ENCODE measurements around the gene CCNDBP1. TPM values are rescaled to one million over a fixed set of nuclear protein-coding genes. Genes with fewer than 3 reads are reported as not detected.

Gene CCNDBP1
- total and polyA plus RNA-seq, 5 donors from 2014 or later: 111 to 352 (median 303) TPM

DNA sequence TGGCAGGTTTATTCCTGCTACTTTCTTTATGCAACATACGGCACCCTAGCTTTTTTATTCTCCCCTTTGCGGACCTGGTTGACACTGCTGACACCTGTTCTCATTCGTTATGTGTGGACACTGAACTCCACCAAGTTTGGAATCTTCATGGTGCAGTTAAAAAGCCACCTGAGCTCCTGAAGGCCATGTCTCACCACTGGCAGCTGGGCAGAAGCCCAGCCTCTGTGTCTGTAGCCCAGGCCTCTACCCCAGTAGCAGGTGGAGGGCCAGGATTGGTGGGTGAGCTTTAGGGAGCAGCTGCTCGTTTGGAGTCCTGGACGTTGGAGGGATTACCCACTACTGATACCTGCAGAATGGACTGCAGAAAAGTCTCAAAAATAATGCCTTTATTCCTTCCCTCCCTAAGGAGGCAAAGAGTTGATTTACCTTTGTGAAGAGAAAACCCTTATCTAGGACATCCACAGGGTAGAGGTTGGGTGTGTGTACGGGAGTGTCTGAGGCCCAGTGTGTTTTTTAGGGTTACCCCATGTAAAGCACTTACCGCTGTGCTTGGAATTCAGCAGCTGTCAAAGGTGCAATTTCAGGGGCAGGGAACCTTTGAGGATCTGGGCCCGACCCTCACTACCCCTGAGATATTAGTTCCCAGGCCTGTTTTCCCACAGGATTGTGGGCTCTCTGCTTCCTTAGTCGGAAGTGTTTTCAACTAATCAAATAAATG, 637 bp upstream of the CCNDBP1 start:
- Histone ChIP-seq H3K36me3 (ENCODE audit: control insufficient read depth, insufficient read depth, low read length) (peaks cover 28% of the 10 kb centered on the region), H3K4me3 (ENCODE audit: low read depth, low read length) (peak overlapping the region; percentile 10)
- peaks cover 0 to 1% (median 0%) of the 10 kb centered on the region in 7 donors for H3K9me3 Mint-ChIP-seq

GRCh38 chr15:43186003-43186353, 775 bp downstream of the CCNDBP1 start:
- Histone ChIP-seq H3K27ac (ENCODE audit: insufficient read depth, low read length, poor library complexity, severe bottlenecking) (peak overlapping the region; percentile 95), H3K36me3 (ENCODE audit: control insufficient read depth, insufficient read depth, low read length) (peaks cover 41% of the 10 kb centered on the region), H3K4me1 (ENCODE audit: control insufficient read depth, insufficient read depth, low read length, poor library complexity, severe bottlenecking) (peaks cover 36% of the 10 kb centered on the region), H3K27me3 (ENCODE audit: control insufficient read depth, insufficient read depth, low read length) (no peaks in the 10 kb centered on the region), H3K4me3 (ENCODE audit: low read depth, low read length) (peak overlapping the region; percentile 86), H3K9me3 (ENCODE audit: control insufficient read depth in 2 of 2, low read length in 2 of 2) (no peaks in the 10 kb centered on the region)
- Mint-ChIP-seq H3K9me3 (peaks cover 0 to 1% (median 0%) of the 10 kb centered on the region in 7 donors), H3K4me3 (peak overlapping the region; percentile 96 to 99 (median 98)), H3K27ac (peak overlapping the region; percentile 97 to 98 (median 98)), H3K36me3 (peaks cover 15% of the 10 kb centered on the region), H3K4me1 (peaks cover 32 to 60% (median 45%) of the 10 kb centered on the region in 4 donors), H3K27me3 (no peaks in the 10 kb centered on the region)
- no peak for DNase-seq
- ATAC-seq (ENCODE audit: low read depth in 2 of 2): no peak

More for the DNA sequence above, 637 bp upstream of the CCNDBP1 start:
- no peak for ATAC-seq (ENCODE audit: low read depth in 2 of 2)
- Histone ChIP-seq H3K9me3 (ENCODE audit: control insufficient read depth in 2 of 2, low read length in 2 of 2) (no peaks in the 10 kb centered on the region), H3K27ac (ENCODE audit: insufficient read depth, low read length, poor library complexity, severe bottlenecking) (peak overlapping the region; percentile 95), H3K4me1 (ENCODE audit: control insufficient read depth, insufficient read depth, low read length, poor library complexity, severe bottlenecking) (peaks cover 36% of the 10 kb centered on the region), H3K27me3 (ENCODE audit: control insufficient read depth, insufficient read depth, low read length) (no peaks in the 10 kb centered on the region)
- DNase-seq: peak in 1 of 3 donors; percentile 19
- H3K27ac Mint-ChIP-seq: peak overlapping the region; percentile 97 to 98 (median 98)
- H3K27me3 Mint-ChIP-seq: no peaks in the 10 kb centered on the region
- peaks cover 10% of the 10 kb centered on the region for H3K36me3 Mint-ChIP-seq
- H3K4me3 Mint-ChIP-seq: peak overlapping the region; percentile 96 to 99 (median 98)
- H3K4me1 Mint-ChIP-seq: peaks cover 26 to 48% (median 42%) of the 10 kb centered on the region in 4 donors

DNA sequence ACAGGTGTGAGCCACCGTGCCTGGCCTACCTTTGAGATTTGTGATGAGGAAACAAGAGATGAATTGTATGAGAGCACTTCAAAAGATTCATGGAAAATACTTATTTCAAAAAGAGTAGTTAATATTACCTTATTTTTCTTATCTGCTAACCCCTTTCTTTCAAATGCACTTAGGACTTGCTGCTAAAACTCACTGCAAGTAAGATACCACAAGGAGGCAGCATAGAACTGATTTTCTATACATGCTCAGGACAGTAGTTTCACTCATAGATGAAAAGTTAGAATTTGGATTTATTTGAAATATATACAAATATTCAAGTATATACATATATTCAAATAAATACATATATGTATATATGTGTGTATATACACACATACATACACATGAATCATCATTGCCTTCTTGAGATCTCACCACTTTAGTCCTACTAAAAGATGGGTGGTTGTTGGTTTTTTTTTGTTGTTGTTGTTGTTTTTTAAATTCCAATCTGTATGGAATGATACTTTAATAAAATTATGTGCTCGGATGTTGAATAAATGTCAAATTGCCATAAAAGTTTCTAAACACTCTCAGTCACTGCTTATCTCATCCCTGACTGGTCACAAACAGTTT, 2.4 kb downstream of the CCNDBP1 start:
- H3K4me3 Mint-ChIP-seq: peak overlapping the region; percentile 94 to 99 (median 96)
- H3K36me3 Mint-ChIP-seq: peaks cover 22% of the 10 kb centered on the region
- peak overlapping the region in 2 of 3 donors; percentile 65 to 97 for H3K27ac Mint-ChIP-seq
- Histone ChIP-seq H3K4me1 (ENCODE audit: control insufficient read depth, insufficient read depth, low read length, poor library complexity, severe bottlenecking) (peaks cover 36% of the 10 kb centered on the region), H3K27me3 (ENCODE audit: control insufficient read depth, insufficient read depth, low read length) (no peaks in the 10 kb centered on the region), H3K36me3 (ENCODE audit: control insufficient read depth, insufficient read depth, low read length) (peaks cover 45% of the 10 kb centered on the region), H3K4me3 (ENCODE audit: low read depth, low read length) (peak overlapping the region; percentile 42), H3K9me3 (ENCODE audit: control insufficient read depth in 2 of 2, low read length in 2 of 2) (no peaks in the 10 kb centered on the region), H3K27ac (ENCODE audit: insufficient read depth, low read length, poor library complexity, severe bottlenecking) (peak overlapping the region; percentile 95)
- H3K9me3 Mint-ChIP-seq: peaks cover 0 to 1% (median 0%) of the 10 kb centered on the region in 7 donors
- peak in 2 of 3 donors; percentile 60 to 67 for DNase-seq
- no peaks in the 10 kb centered on the region for H3K27me3 Mint-ChIP-seq
- H3K4me1 Mint-ChIP-seq: peaks cover 37 to 65% (median 47%) of the 10 kb centered on the region in 4 donors
- ATAC-seq (ENCODE audit: low read depth in 2 of 2): no peak

- Mint-ChIP-seq H3K27ac (peak overlapping the region in 2 of 3 donors; percentile 5 to 38), H3K4me1 (peaks cover 32 to 61% (median 41%) of the 10 kb centered on the region in 4 donors), H3K4me3 (peak overlapping the region in 2 of 4 donors; percentile 5 to 58), H3K27me3 (no peaks in the 10 kb centered on the region), H3K36me3 (peaks cover 19% of the 10 kb centered on the region), H3K9me3 (peaks cover 0 to 1% (median 0%) of the 10 kb centered on the region in 7 donors)
- DNase-seq (no peak), ATAC-seq (ENCODE audit: low read depth in 2 of 2) (no peak)
- no peaks in the 10 kb centered on the region for H3K9me3 ChIP-seq (ENCODE audit: control insufficient read depth in 2 of 2, low read length in 2 of 2)
- H3K27ac ChIP-seq (ENCODE audit: insufficient read depth, low read length, poor library complexity, severe bottlenecking): no peak overlapping the region
- H3K27me3 ChIP-seq (ENCODE audit: control insufficient read depth, insufficient read depth, low read length): no peaks in the 10 kb centered on the region
- H3K36me3 ChIP-seq (ENCODE audit: control insufficient read depth, insufficient read depth, low read length): peaks cover 59% of the 10 kb centered on the region
- H3K4me1 ChIP-seq (ENCODE audit: control insufficient read depth, insufficient read depth, low read length, poor library complexity, severe bottlenecking): peaks cover 36% of the 10 kb centered on the region
- H3K4me3 ChIP-seq (ENCODE audit: low read depth, low read length): no peak overlapping the region
Observed at GRCh38 chr15:43189296-43189695, 4.1 kb downstream of the CCNDBP1 start.

DNA sequence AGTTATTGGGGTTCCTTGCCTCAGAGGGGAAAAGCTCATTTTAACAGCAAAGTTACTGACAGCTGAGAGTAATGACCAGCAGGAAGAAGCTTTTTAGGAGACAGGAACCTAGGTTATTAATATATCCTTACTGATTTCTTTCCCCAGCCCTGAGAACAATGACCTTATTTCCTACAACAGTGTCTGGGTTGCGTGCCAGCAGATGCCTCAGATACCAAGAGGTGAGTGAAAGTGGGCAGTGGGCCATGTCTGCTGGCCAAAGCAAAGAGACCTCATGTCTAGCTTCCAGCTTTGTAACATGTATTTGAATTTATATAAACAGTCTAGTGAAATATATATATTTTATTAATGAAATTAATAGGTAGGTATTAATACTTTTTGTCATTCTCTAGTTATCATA, 5.0 kb downstream of the CCNDBP1 start:
- Mint-ChIP-seq H3K4me3 (no peak overlapping the region), H3K36me3 (peaks cover 26% of the 10 kb centered on the region), H3K27me3 (no peaks in the 10 kb centered on the region), H3K4me1 (peaks cover 31 to 57% (median 43%) of the 10 kb centered on the region in 4 donors), H3K27ac (no peak overlapping the region), H3K9me3 (peaks cover 0 to 1% (median 0%) of the 10 kb centered on the region in 7 donors)
- Histone ChIP-seq H3K4me3 (ENCODE audit: low read depth, low read length) (no peak overlapping the region), H3K36me3 (ENCODE audit: control insufficient read depth, insufficient read depth, low read length) (peaks cover 68% of the 10 kb centered on the region), H3K27ac (ENCODE audit: insufficient read depth, low read length, poor library complexity, severe bottlenecking) (no peak overlapping the region), H3K4me1 (ENCODE audit: control insufficient read depth, insufficient read depth, low read length, poor library complexity, severe bottlenecking) (peaks cover 31% of the 10 kb centered on the region), H3K9me3 (ENCODE audit: control insufficient read depth in 2 of 2, low read length in 2 of 2) (no peaks in the 10 kb centered on the region), H3K27me3 (ENCODE audit: control insufficient read depth, insufficient read depth, low read length) (no peaks in the 10 kb centered on the region)
- ATAC-seq (ENCODE audit: low read depth in 2 of 2) (no peak), DNase-seq (no peak)

GRCh38 chr15:43193710-43194109, 8.5 kb downstream of the CCNDBP1 start:
- Mint-ChIP-seq H3K36me3 (peaks cover 46% of the 10 kb centered on the region), H3K4me1 (peaks cover 25 to 28% (median 26%) of the 10 kb centered on the region in 4 donors), H3K27me3 (no peaks in the 10 kb centered on the region), H3K4me3 (no peak overlapping the region), H3K9me3 (peaks cover 0 to 7% (median 0%) of the 10 kb centered on the region in 7 donors), H3K27ac (no peak overlapping the region)
- no peaks in the 10 kb centered on the region for H3K27me3 ChIP-seq (ENCODE audit: control insufficient read depth, insufficient read depth, low read length)
- peaks cover 88% of the 10 kb centered on the region for H3K36me3 ChIP-seq (ENCODE audit: control insufficient read depth, insufficient read depth, low read length)
- H3K4me1 ChIP-seq (ENCODE audit: control insufficient read depth, insufficient read depth, low read length, poor library complexity, severe bottlenecking): peaks cover 7% of the 10 kb centered on the region
- H3K27ac ChIP-seq (ENCODE audit: insufficient read depth, low read length, poor library complexity, severe bottlenecking): no peak overlapping the region
- DNase-seq: no peak
- no peaks in the 10 kb centered on the region for H3K9me3 ChIP-seq (ENCODE audit: control insufficient read depth in 2 of 2, low read length in 2 of 2)
- no peak overlapping the region for H3K4me3 ChIP-seq (ENCODE audit: low read depth, low read length)
- ATAC-seq (ENCODE audit: low read depth in 2 of 2): no peak

- H3K27ac Mint-ChIP-seq: peak overlapping the region in 1 of 3 donors; percentile 30
- peaks cover 0 to 7% (median 0%) of the 10 kb centered on the region in 7 donors for H3K9me3 Mint-ChIP-seq
Observed at GRCh38 chr15:43194795-43195194, 9.6 kb downstream of the CCNDBP1 start.

More at GRCh38 chr15:43194795-43195194, 9.6 kb downstream of the CCNDBP1 start:
- ATAC-seq (ENCODE audit: low read depth in 2 of 2) (no peak), DNase-seq (no peak)
- H3K27me3 ChIP-seq (ENCODE audit: control insufficient read depth, insufficient read depth, low read length): no peaks in the 10 kb centered on the region
- H3K27ac ChIP-seq (ENCODE audit: insufficient read depth, low read length, poor library complexity, severe bottlenecking): no peak overlapping the region
- no peak overlapping the region for H3K4me3 ChIP-seq (ENCODE audit: low read depth, low read length)
- no peaks in the 10 kb centered on the region for H3K9me3 ChIP-seq (ENCODE audit: control insufficient read depth in 2 of 2, low read length in 2 of 2)
- peaks cover 80% of the 10 kb centered on the region for H3K36me3 ChIP-seq (ENCODE audit: control insufficient read depth, insufficient read depth, low read length)
- H3K4me1 Mint-ChIP-seq: peaks cover 18 to 21% (median 19%) of the 10 kb centered on the region in 4 donors
- H3K27me3 Mint-ChIP-seq: no peaks in the 10 kb centered on the region
- no peaks in the 10 kb centered on the region for H3K4me1 ChIP-seq (ENCODE audit: control insufficient read depth, insufficient read depth, low read length, poor library complexity, severe bottlenecking)
- H3K36me3 Mint-ChIP-seq: peaks cover 39% of the 10 kb centered on the region
- H3K4me3 Mint-ChIP-seq: no peak overlapping the region

Measured in CD4-positive, CD25-positive, alpha-beta regulatory T cell (primary cell).